Heart right ventricle (tissue), 16 donors: ENCODE data around the gene WWOX. TPM values are rescaled to one million over a fixed set of nuclear protein-coding genes. Genes with fewer than 3 reads are reported as not detected.
A peak's percentile ranks its signal among the peaks of the same experiment; 100 is the strongest.

Experiments used
- ATAC-seq, 8 donors: fragments of 200-7000 bp; cut with Tn5 transposase; one replicate each; pipeline ENCODE4 v1.9.1; 2020; ENCODE audit warnings: mild to moderate bottlenecking in 8 of 8, moderate library complexity in 8 of 8, moderate number of reproducible peaks in 1 of 8
- DNase-seq, 2 donors: peaks; one replicate each; pipeline ENCODE4 v3.0.0-alpha.2; 2020
- H3K27ac ChIP-seq, 10 donors: fragments of 200-600 bp; sonication (generic) in 2 of 10; one replicate each; pipeline versions ENCODE4 v1.5.0 to v1.8.0; 2020 to 2022; ENCODE audit warnings: mild to moderate bottlenecking in 3 of 10
- H3K27me3 ChIP-seq, 7 donors: fragments of 200-600 bp; one replicate each; pipeline ENCODE4 v1.8.0; 2021 to 2022; ENCODE audit warnings: mild to moderate bottlenecking in 2 of 7
- H3K36me3 ChIP-seq, 9 donors: fragments of 200-600 bp; sonication (generic) in 1 of 9; one replicate each; pipeline versions ENCODE4 v1.5.0 to v1.8.0; 2020 to 2022; ENCODE audit warnings: mild to moderate bottlenecking in 2 of 9
- H3K4me1 ChIP-seq, 9 donors: fragments of 200-600 bp; sonication (generic) in 1 of 9; one replicate each; pipeline versions ENCODE4 v1.5.0 to v1.8.0; 2020 to 2022; ENCODE audit warnings: mild to moderate bottlenecking in 4 of 9
- H3K4me3 ChIP-seq, 10 donors: fragments of 200-600 bp; sonication (generic) in 2 of 10; one replicate each; pipeline versions ENCODE4 v1.5.0 to v1.8.0; 2020 to 2022; ENCODE audit warnings: mild to moderate bottlenecking in 7 of 10, moderate library complexity in 2 of 10
- H3K9me3 ChIP-seq, 11 donors: fragments of 200-600 bp in 10 of 11; sonication (generic) in 2 of 11; one replicate each; pipeline versions ENCODE4 v1.5.0 to v1.8.0; 2013 to 2022; ENCODE audit warnings: mild to moderate bottlenecking in 2 of 11, control low read depth in 1 of 11, moderate library complexity in 1 of 11
- CTCF ChIP-seq, 9 donors: fragments of 200-600 bp; sonication (generic) in 2 of 9; IDR thresholded peaks; one replicate each; pipeline versions ENCODE4 v1.5.0 to v1.8.0; 2021 to 2022; ENCODE audit warnings: antibody characterized with exemption in 9 of 9, mild to moderate bottlenecking in 5 of 9, moderate library complexity in 1 of 9
- WGBS, 2 donors: extraction: QIAGEN DNeasy Blood & Tissue Kit; methylation state at CpG; one replicate each; pipeline ENCODE4 v1.1.7; 2013; ENCODE audit warnings: inconsistent platforms in 1 of 2; 5-methylcytosine and 5-hydroxymethylcytosine counted together
- intact Hi-C, 10 donors: fragments of 100-400 bp; cut with DNase I; formaldehyde crosslinking; loops; one replicate each; pipeline versions ENCODE4 v1.11.1 to v1.14.2; 2022
- polyA plus RNA-seq, 2 donors: library from polyadenylated mRNA; stranded (reverse); fragments of 200-250 nt; gene quantifications; one replicate each; pipeline ENCODE4 v1.2.3, GENCODE V29; 2013
- total RNA-seq, 10 donors: library from RNA; stranded (reverse); fragmentation: NEBNext Ultra II Directional in 3 of 10; extraction: Animal tissue kit (Norgen Biotek cat#: 25700) in 3 of 10; gene quantifications; one replicate each; pipeline versions ENCODE4 v1.2.1 to v1.2.4, GENCODE V29; 2021 to 2023
- donor health status: Arrhythmogenic right ventricular cardiomyopathy.
- donor health status: ischemic (EF 13 %, LVEDD 7.1; RV severe dilation, severe dysfunction).
- donor health status: healthy with polysubstance abuse.
- donor health status: DM: no; HTN: yes; CAD: no.
- donor health status: DM: no; HTN: no; CAD: no.
- donor health status: ischemic (EF 25% LVEDD 6.9; RV normal size, moderate dysfunction).
- donor health status: ischemic (EF 25% LVEDD 5.7; RV mildly dilated, moderate dysfunction).
- donor health status: healthy.
- donor health status: DM: yes; HTN: yes; CAD: no.
- donor health status: Ischemic cardiomyopathy.
- donor health status: ischemic (EF 35%, LVEDD 5.7; RV mildly dilated, moderate dysfunction).
- donor health status: nonischemic (EF 11% LVEDD 7.7; RV severe dilation, severe dysfunction).
- donor health status: DM: yes; HTN: yes; CAD: no.
- donor health status: PGD.
- donor health status: ischemic (EF 29% LVEDD 5.4; RV normal size, mild dysfunction).
- donor health status: nonischemic (EF 23%, LVEDD 6.1; RV moderate dilation, normal function).

Gene WWOX
- total and polyA plus RNA-seq, 12 donors: 4.9 to 15.0 (median 9.9) TPM

GRCh38 chr16:79261481-79261940 lies 1162.1 kb downstream of the WWOX start:
- Histone ChIP-seq H3K27ac (peak overlapping the region in 1 of 10 donors; percentile 34), H3K9me3 (no peaks in the 10 kb centered on the region), H3K4me3 (no peak overlapping the region), H3K4me1 (peaks cover 3 to 42% (median 13%) of the 10 kb centered on the region in 9 donors), H3K27me3 (peaks cover 0 to 8% (median 0%) of the 10 kb centered on the region in 7 donors), H3K36me3 (no peaks in the 10 kb centered on the region)
- TF ChIP-seq CTCF (IDR thresholded peaks at IDR 0.05): peak in 8 of 9 donors; percentile 19 to 68 (median 53)
- ATAC-seq: peak in 6 of 8 donors; percentile 30 to 67 (median 56)
- intact Hi-C loops: loop anchor here in 3 of 10 donors (5.0 to 10.0 kb wide), 3 partner anchors 333 to 757 kb away; partner anchors contain the start of gene MAF (in 2 of the 3)
- WGBS, 2 donors: 48 to 49% methylated on average over 5 of the region's 5 CpGs
- DNase-seq: peak; percentile 23 to 54

- Histone ChIP-seq H3K4me3 (no peak overlapping the region), H3K27me3 (peaks cover 0 to 8% (median 0%) of the 10 kb centered on the region in 7 donors), H3K9me3 (no peaks in the 10 kb centered on the region), H3K4me1 (peaks cover 3 to 42% (median 13%) of the 10 kb centered on the region in 9 donors), H3K27ac (peak overlapping the region in 4 of 10 donors; percentile 10 to 39 (median 28)), H3K36me3 (no peaks in the 10 kb centered on the region)
- 52% methylated on average over 7 of the region's 7 CpGs for WGBS, 2 donors
- ATAC-seq (peak; percentile 30 to 72 (median 58)), DNase-seq (peak in 1 of 2 donors; percentile 26)
- TF ChIP-seq CTCF (IDR thresholded peaks at IDR 0.05): no peak
- intact Hi-C loops: loop anchor here in 3 of 10 donors (5.0 to 10.0 kb wide), 3 partner anchors 333 to 757 kb away; partner anchors contain the start of gene MAF (in 2 of the 3)
These were observed 1162.6 kb downstream of the WWOX start for GRCh38 chr16:79261944-79262552.

Other genes with a start within 250 kb of the WWOX start
- gene CLEC3A, start 77.1 kb upstream of the WWOX start, total RNA-seq: not detected
- not detected for gene CLEC3A, start 77.1 kb upstream of the WWOX start, polyA plus RNA-seq